ENCODE results near the gene ZNF407. TPM values are rescaled to one million over a fixed set of nuclear protein-coding genes. Genes with fewer than 3 reads are reported as not detected.

ZNF407 gene
- total RNA-seq, 1 donor from 2014 or later = 9.0 TPM

DNA sequence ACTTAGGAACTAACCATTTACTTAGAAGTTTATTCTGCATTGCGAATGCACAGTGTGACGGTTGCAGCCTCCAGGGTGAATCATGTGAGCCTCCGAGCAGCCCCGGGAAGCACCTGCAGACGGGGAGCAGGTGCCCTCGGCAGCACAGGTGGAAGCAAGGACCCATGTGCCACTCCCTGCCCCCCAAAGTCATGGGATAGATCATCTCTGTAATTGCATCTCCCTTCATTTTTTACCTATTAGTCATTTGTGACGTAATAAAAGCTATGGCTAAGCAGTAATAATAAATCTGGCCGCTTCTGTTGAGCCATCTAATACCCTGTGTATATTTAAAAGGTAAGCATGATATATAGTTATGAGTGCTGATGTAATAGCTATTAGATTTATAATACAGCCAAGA lies 514.1 kb downstream of the ZNF407 start:
- no peaks in the 10 kb centered on the region for H3K9me3 ChIP-seq (ENCODE audit: low read depth)
- DNase-seq (ENCODE audit: low spot score) = no peak
- no peak overlapping the region for H3K4me3 Mint-ChIP-seq
- no peak overlapping the region for H3K9ac ChIP-seq
- H3K4me3 ChIP-seq = no peak overlapping the region
- H3K27me3 Mint-ChIP-seq (ENCODE audit: insufficient read depth, low read depth) = no peaks in the 10 kb centered on the region
- H3K79me2 ChIP-seq (ENCODE audit: low read depth) = no peaks in the 10 kb centered on the region
- TF ChIP-seq, protein P1, sequence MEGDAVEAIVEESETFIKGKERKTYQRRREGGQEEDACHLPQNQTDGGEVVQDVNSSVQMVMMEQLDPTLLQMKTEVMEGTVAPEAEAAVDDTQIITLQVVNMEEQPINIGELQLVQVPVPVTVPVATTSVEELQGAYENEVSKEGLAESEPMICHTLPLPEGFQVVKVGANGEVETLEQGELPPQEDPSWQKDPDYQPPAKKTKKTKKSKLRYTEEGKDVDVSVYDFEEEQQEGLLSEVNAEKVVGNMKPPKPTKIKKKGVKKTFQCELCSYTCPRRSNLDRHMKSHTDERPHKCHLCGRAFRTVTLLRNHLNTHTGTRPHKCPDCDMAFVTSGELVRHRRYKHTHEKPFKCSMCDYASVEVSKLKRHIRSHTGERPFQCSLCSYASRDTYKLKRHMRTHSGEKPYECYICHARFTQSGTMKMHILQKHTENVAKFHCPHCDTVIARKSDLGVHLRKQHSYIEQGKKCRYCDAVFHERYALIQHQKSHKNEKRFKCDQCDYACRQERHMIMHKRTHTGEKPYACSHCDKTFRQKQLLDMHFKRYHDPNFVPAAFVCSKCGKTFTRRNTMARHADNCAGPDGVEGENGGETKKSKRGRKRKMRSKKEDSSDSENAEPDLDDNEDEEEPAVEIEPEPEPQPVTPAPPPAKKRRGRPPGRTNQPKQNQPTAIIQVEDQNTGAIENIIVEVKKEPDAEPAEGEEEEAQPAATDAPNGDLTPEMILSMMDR (IDR thresholded peaks at IDR 0.05) = no peak
- TF ChIP-seq EZH2phosphoT487 (IDR thresholded peaks at IDR 0.05) (no peak), EZH2 (IDR thresholded peaks at IDR 0.05) (no peak)
- H3K4me1 ChIP-seq = no peaks in the 10 kb centered on the region
- H3K4me2 ChIP-seq = no peak overlapping the region
- H3K27me3 ChIP-seq = no peaks in the 10 kb centered on the region
- no peaks in the 10 kb centered on the region for H3K9me3 Mint-ChIP-seq
- H3K4me1 Mint-ChIP-seq = peaks cover 3% of the 10 kb centered on the region
- H3K36me3 ChIP-seq = no peaks in the 10 kb centered on the region
- no peaks in the 10 kb centered on the region for H3F3A ChIP-seq (ENCODE audit: low read depth)
- no peaks in the 10 kb centered on the region for H4K20me1 ChIP-seq (ENCODE audit: low read depth)
- H3K27ac ChIP-seq = no peak overlapping the region
- H2AFZ ChIP-seq (replicated peaks) = no peak overlapping the region
- H3K27ac Mint-ChIP-seq = no peak overlapping the region
- no peaks in the 10 kb centered on the region for H3K36me3 Mint-ChIP-seq

DNA sequence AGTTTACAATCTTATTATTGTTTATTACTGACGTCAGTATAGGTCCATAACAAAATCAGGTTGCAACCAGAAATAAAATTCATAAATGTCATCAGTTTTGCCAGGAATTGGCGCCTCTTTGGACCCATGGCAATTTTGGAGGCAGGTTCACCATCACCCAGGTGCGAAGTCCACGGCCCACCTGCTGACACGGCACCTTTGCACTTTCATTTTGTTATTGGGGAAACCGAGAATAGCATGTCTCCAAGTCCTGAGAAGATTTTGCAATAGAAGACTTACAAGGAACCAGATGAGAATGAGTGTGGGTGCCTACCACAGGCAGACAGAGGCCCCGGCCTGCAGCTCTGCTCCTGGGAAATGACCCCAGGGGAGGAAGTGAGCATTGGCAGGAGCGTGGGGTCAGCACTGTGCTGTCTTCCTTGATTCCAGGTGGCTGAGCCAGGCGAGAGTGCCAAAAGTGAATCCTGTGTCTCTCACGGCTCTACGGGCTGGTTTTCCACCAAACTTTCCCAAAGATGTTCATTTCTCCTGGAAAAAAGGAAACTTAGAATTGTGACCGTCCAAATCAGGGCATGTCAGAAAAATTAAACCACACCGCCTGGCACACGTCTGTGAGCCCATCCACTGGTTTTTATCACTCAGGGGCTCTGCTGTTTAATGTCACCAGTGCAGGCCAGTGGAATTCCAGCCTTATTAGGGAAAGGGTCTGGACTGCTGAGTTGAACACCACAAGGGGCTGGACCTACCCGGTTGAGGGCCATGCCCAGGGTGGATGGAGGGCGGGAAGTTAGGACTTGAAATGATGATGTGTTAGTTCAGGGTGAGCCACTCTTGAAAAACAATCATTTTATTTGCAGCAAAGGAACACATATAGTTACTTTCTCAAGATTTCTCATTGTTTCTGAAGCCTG lies 514.8 kb downstream of the ZNF407 start:
- Histone ChIP-seq H3K36me3 (no peaks in the 10 kb centered on the region), H4K20me1 (ENCODE audit: low read depth) (no peaks in the 10 kb centered on the region), H3K4me2 (no peak overlapping the region), H2AFZ (replicated peaks) (no peak overlapping the region), H3K79me2 (ENCODE audit: low read depth) (no peaks in the 10 kb centered on the region), H3K27me3 (no peaks in the 10 kb centered on the region), H3K4me1 (no peaks in the 10 kb centered on the region), H3K9ac (no peak overlapping the region), H3K27ac (no peak overlapping the region), H3K4me3 (no peak overlapping the region), H3K9me3 (ENCODE audit: low read depth) (no peaks in the 10 kb centered on the region), H3F3A (ENCODE audit: low read depth) (no peaks in the 10 kb centered on the region)
- Mint-ChIP-seq H3K27me3 (ENCODE audit: insufficient read depth, low read depth) (no peaks in the 10 kb centered on the region), H3K27ac (no peak overlapping the region), H3K36me3 (no peaks in the 10 kb centered on the region), H3K4me3 (no peak overlapping the region), H3K9me3 (no peaks in the 10 kb centered on the region), H3K4me1 (peaks cover 3% of the 10 kb centered on the region)
- DNase-seq (ENCODE audit: low spot score) = no peak
- TF ChIP-seq EZH2 (IDR thresholded peaks at IDR 0.05) (no peak), EZH2phosphoT487 (IDR thresholded peaks at IDR 0.05) (no peak)
- TF ChIP-seq, protein P1 (IDR thresholded peaks at IDR 0.05) = no peak

DNA sequence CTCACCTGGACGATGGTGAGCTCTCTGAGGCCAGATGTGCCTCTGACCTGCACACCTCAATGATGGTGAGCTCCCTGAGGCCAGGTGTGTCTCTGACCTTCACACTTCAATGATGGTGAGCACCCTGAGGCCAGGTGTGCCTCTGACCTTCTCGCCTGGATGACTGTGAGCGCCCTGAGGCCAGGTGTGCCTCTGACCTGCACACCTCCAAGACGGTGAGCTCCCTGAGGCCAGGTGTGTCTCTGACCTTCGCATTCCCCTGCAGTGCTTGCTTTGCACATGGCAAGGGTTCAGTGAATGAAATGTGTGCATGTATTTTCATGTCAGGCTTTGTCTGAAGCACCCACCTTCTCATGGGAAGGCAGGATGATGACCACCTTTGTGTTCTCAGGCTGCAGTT lies 515.8 kb downstream of the ZNF407 start:
- DNase-seq (ENCODE audit: low spot score) = no peak
- Histone ChIP-seq H2AFZ (replicated peaks) (no peak overlapping the region), H4K20me1 (ENCODE audit: low read depth) (no peaks in the 10 kb centered on the region), H3K36me3 (no peaks in the 10 kb centered on the region), H3K9ac (no peak overlapping the region), H3K27ac (no peak overlapping the region), H3K79me2 (ENCODE audit: low read depth) (no peaks in the 10 kb centered on the region), H3F3A (ENCODE audit: low read depth) (no peaks in the 10 kb centered on the region), H3K9me3 (ENCODE audit: low read depth) (no peaks in the 10 kb centered on the region), H3K4me2 (no peak overlapping the region), H3K4me3 (no peak overlapping the region), H3K27me3 (no peaks in the 10 kb centered on the region), H3K4me1 (no peaks in the 10 kb centered on the region)
- H3K4me3 Mint-ChIP-seq = no peak overlapping the region
- H3K36me3 Mint-ChIP-seq = no peaks in the 10 kb centered on the region
- H3K9me3 Mint-ChIP-seq = no peaks in the 10 kb centered on the region
- H3K4me1 Mint-ChIP-seq = peaks cover 3% of the 10 kb centered on the region
- TF ChIP-seq EZH2 (IDR thresholded peaks at IDR 0.05) (no peak), EZH2phosphoT487 (IDR thresholded peaks at IDR 0.05) (no peak)
- TF ChIP-seq, protein P1 (IDR thresholded peaks at IDR 0.05) = no peak
- no peak overlapping the region for H3K27ac Mint-ChIP-seq
- H3K27me3 Mint-ChIP-seq (ENCODE audit: insufficient read depth, low read depth) = no peaks in the 10 kb centered on the region

Measured in neural progenitor cell (in vitro differentiated cells).